NCI-H128 (cell line): ENCODE measurements around the gene RNF113A.
"Not testable (repeated sequence)": the region's sequence is repeated elsewhere in the genome, so short reads cannot be mapped to it uniquely, and the experiment has no call there.

ENCODE experiments used
- DNase-seq: peaks from one replicate; lab custom pipeline; 2025; ENCODE audit not compliant: unreplicated experiment; lab: John Stamatoyannopoulos, UW

The RNF113A gene

GRCh38 chrX:119871599-119872395 is at the start of gene RNF113A, which contains the start of gene NDUFA1:
RNF113A (minus strand) TSS chrX:119871733; CDS start chrX:119871613, 120 bp downstream.
NDUFA1 (plus strand) TSS chrX:119871832; CDS start chrX:119871912, 80 bp downstream.
- peak; percentile 77 for DNase-seq

DNA sequence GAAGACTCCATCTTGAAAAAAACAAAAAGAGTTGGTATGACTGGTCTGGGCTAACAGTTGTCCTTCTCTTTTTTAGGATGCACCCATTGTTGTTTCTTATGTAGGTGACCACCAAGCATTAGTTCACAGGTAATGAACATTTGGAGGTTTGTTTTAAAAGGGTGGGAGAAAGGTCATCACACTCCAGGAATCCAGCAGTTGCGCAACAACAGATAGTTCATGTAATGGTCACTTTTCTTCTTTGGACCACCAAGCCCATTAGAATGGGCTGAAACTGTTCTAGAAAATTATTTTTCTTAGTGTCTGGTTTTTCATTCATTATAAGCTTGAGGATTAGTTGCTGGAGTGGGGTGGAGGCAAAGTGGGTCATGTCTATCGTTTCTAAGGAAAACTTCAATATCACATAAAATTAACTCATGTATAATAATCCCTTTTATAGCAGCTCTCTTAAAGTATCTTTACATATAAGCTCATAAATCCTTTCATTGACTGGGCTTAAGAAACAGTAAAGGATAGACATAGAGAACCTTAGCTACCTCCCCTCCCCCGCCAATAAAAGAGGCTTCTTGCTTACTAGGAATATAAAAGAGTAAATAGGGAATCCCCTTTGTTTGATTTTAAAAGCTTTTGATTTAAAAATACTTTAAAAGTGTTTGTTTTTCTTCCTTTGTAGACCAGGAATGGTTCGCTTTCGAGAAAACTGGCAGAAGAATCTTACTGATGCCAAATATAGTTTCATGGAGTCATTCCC is 48.5 kb upstream of the RNF113A start:
- no peak for DNase-seq

DNA sequence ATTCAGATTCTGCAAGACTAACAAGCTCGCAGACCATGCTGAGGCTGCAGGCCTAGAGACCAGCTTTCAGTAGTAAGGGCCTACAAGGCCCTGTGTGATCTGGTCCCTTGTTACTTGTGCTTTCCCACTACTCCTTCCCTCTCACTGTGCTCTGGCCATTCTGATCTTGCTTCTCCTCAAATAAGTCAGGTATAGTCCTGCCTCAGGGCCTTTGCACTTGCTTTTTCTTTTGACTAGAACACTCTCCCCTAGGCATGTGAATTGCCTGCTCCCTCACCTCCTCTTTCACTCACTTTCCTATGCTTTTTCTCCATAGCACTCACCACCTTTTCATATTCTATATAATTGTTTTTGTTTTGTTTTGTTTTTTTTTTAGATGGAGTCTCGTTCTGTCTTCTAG is 46.3 kb upstream of the RNF113A start:
- no peak for DNase-seq

DNA sequence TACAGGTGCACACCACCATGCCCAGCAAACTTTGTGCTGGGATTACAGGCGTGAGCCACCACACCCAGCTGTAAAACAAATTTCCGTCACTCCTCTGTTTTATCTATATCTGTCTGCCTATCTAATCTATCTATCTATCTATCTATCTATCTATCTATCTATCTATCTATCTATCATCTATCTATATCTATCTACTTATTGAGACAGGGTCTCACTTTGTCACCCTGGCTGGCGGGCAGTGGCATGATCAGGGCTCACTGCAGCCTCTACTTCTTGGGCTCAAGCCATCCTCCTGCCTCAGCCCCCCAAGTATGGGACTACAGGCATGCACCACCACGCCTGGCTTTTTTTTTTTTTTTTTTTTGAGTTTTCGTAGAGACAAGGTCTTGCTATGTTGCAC is 44.8 kb upstream of the RNF113A start:
- DNase-seq: no peak

DNA sequence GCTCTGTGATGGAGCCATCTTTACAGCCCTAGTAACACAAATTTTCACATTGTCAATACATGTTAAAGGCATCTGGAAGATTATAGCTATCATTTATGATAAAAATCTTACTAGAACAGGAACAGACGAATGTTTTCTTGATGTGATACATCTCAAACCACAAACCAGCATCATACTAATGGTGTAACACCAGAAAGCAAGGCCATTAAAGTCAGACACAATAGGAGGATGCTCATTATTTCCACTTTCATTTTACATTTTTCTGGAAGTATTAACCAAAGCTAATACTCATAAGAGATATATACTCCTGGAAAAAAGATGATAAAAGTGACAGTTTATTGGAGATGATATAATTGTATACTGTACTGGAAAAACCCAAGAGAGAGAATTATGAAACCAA is 29.4 kb upstream of the RNF113A start:
- DNase-seq: no peak

GRCh38 chrX:119899125-119899524 is 27.6 kb upstream of the RNF113A start:
- no peak for DNase-seq

GRCh38 chrX:119895843-119896326 is 24.4 kb upstream of the RNF113A start, which contains the start of gene AKAP14:
AKAP14 (plus strand) TSS chrX:119895893; CDS start chrX:119903224, 7,331 bp downstream.
- DNase-seq: no peak

DNA sequence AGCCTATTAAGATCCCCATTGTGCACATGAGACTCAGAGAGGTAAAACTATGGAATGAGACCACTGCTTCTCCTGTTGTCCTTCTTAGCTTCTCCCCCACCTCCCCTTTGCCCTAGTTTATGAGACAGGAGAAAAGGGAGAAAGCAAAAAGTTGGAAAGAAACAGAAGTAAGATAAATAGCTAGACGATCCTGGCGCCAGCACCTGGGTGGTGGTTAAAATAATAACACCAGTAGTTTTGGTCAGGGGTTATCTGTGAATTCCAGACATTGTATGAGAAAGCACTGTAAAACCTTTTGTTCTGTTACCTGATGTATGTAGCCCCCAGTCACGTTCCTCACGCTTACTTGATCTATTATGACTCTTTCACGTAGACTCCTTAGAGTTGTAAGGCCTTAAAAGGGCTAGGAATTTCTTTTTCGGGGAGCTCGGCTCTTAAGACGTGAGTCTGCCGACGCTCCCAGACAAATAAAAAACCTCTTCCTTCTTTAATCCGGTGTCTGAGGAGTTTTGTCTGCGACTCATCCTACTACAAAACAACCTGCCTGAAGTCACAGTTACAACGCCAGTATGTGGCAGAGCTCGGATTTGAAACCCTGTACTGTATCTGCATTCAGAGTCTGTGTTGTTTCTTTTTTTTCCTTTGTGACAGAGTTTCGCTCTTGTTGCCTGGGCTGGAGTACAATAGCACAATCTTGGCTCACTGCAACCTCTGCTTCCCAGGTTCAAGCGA is 20.6 kb upstream of the RNF113A start:
- DNase-seq: not testable (repeated sequence)

DNA sequence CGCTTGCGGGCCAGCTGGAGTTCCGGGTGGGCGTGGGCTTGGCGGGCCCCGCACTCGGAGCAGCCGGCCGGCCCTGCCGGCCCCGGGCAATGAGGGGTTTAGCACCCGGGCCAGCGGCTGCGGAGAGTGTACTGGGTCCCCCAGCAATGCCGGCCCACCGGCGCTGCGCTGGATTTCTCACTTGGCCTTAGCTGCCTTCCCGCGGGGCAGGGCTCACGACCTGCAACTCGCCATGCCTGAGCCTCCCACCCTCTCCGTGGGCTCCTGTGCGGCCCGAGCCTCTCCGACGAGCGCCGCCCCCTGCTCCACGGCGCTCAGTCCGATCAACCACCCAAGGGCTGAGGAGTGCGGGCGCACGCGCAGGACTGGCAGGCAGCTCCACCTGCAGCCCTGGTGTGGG is 19.1 kb upstream of the RNF113A start:
- not testable (repeated sequence) for DNase-seq

DNA sequence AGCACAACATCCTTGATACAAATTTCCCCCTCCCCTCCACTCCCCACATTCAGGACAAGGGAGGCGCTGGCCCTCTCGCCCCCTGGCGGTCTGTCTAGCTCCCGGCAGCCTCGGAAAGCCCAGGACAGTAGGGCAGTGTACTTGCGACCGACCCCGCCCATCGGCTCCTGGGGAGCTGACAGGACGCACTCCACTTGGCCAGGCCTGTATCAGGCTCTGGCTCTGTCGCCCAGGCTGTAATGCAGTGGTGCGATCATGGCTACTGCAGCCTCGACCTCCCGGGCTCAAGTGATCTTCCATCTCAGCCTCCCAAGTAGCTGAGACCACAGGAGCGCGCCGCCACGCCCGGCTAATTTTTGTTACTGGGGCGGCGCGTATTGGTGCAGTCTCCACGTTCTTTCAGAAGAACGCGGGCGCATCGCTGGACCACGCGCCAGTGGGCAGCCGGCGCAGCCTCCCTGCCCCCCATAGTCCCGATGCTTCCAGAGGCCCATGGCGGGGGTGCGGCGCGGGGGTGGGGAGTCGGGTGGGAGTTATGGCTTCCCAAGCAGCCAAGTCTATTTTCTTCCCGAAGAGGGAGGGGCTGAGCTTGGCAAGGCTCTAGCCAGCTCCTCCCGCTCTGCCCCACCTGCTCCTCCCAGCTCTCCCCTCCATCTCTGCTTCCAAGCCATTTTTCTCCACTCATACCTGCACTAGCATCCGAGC is 16.3 kb upstream of the RNF113A start:
- DNase-seq: peak; percentile 10

GRCh38 chrX:119885554-119886428 is 14.3 kb upstream of the RNF113A start:
- no peak for DNase-seq

DNA sequence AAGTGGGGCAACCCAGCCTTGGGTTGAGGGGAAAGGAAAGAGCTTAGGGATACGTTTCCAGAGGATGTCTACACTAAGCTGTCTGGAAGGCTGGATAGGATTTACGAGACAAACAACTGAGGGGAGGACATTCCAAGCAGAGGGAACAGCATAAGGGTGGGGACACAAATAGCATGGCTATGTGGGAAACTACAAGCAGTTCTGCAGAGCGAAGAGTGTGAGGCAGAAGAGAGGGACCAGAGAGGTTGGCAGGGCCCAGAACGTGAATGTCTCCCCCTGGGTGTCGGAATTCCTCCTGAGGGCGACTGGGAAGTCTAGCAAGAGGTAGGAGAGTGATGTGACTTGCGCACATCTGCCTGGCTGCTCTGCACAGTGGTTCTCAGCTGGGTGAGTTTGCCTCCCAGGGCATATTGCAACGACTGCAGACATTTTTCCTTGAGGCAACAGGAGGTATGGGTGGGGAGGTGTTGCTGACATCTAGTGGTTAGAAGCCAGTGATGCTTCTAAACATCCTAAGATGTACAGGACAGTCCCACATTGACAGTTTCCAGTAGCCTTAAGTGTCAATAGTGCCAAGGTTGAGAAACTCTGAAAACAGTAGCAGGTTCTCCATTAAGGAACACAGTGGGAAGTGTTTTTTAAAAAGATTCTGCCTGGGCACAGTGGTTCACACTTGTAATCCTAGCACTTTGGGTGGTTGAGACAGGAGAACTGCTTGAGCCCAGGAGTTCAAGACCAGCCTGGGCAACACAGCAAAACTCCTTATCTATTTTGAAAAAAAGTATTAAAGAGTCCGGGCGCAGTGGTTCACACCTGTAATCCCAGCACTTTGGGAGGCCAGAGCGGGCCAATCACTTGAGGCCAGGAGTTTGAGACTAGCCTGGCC is 9.3 kb upstream of the RNF113A start:
- no peak for DNase-seq

GRCh38 chrX:119880076-119880475 is 8.5 kb upstream of the RNF113A start:
- DNase-seq: no peak

DNA sequence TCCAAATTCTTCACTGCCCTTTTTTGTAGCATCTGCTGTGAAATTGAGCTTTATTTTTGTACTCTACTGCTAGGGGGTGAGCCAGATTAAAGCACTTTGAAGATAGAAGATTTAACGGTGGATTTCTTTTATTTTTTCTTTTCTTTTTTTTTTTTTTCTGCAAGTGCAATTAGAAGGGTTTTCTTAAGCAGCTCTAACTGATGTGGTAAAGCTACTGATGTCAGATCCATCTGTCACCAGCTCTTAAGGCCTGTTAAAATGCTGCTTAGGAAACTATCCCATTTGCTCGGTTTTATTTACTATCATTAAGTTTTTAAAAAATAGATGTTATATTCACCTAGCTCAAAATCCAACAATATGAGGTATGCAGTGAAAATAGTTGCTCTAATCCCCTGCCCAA is 7.2 kb upstream of the RNF113A start:
- DNase-seq: no peak

GRCh38 chrX:119871245-119871598 is 311 bp downstream of the RNF113A start:
- no peak for DNase-seq

DNA sequence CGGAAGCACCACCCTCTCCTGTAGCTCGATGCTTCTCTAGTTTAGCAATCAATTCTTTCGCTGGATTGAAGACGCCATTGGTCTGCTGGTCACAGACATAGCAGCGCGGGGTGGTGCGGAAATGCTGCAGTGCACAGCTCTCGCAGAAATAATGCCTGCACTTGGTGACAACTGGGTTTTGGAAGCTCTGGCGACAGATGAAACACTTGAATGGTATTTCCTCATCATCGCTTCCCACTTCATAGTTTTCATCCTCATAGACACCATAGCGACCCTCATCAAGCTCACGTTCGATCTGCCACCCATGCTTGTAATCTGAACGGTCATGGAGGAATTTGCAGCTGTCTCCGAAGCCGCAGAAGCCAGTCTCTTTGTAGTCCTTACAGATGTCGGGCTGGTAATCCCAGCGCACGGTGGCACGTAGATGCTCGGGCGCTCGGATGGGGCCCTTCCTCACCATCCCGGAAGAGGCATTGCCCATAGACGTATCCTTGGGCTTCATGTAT is 854 bp downstream of the RNF113A start:
- DNase-seq: no peak

DNA sequence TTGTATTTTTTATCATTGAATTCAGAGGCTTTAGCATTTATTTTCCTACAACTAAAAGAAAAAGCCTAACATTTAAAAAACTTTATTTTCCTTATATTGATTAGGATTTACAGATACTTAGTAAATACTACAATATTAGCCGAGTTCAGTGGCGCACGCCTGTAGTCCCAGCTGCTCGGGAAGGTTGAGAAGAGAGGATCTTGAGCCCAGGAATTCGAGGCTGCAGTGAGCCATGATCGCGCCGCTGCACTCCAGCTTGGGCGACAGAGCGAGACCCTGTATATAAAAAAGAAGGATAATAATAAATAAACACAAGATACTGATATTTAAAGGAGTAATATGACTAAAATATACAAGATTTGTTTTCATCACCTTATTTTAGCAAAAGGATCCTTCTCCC is 18.1 kb downstream of the RNF113A start:
- no peak for DNase-seq
